Activated B cell treated with CpG ODN at 0.5 μM for 24 hours (primary cell): Measurements from ENCODE around the gene IGFL1. TPM values are rescaled to one million over a fixed set of nuclear protein-coding genes. Genes with fewer than 3 reads are reported as not detected.
"Not testable (repeated sequence)": the region's sequence is repeated elsewhere in the genome, so short reads cannot be mapped to it uniquely, and the experiment has no call there.

Source experiments
- ATAC-seq: fragments of 200-7000 bp; cut with Tn5 transposase; one replicate; pipeline ENCODE4 v1.10.0; 2021; ENCODE audit warnings: low read depth, mild to moderate bottlenecking, moderate library complexity
- CTCF ChIA-PET: fragments of 350-600 bp; sonication (Branson Sonifier 250); formaldehyde crosslinking; loops from one replicate; lab custom pipeline; 2021; ENCODE audit warnings: antibody characterized with exemption; lab: Charles Lee
- POLR2A ChIA-PET: fragments of 350-600 bp; sonication (Branson Sonifier 250); formaldehyde crosslinking; loops from one replicate; lab custom pipeline; 2021; ENCODE audit warnings: antibody characterized with exemption; lab: Charles Lee
- DNase-seq: peaks from one replicate; pipeline ENCODE4 v3.0.0; 2022
- H3K27ac Mint-ChIP-seq: one replicate; pipeline ENCODE4 v1.8.0; 2020; ENCODE audit warnings: mixed read lengths
- H3K27me3 Mint-ChIP-seq: one replicate; pipeline ENCODE4 v1.8.0; 2021; ENCODE audit warnings: mixed read lengths
- H3K36me3 Mint-ChIP-seq: one replicate; pipeline ENCODE4 v1.8.0; 2021; ENCODE audit warnings: low read depth, mixed read lengths
- H3K4me1 Mint-ChIP-seq: one replicate; pipeline ENCODE4 v1.8.0; 2021; ENCODE audit warnings: mixed read lengths
- H3K4me3 Mint-ChIP-seq: one replicate; pipeline ENCODE4 v1.8.0; 2020; ENCODE audit warnings: mild to moderate bottlenecking, mixed read lengths
- H3K9me3 Mint-ChIP-seq: one replicate; pipeline ENCODE4 v1.8.0; 2020; ENCODE audit warnings: mixed read lengths
- CTCF ChIP-seq: fragments of 200-600 bp; IDR thresholded peaks from one replicate; pipeline ENCODE4 v1.8.0; 2022; ENCODE audit warnings: antibody characterized with exemption, mild to moderate bottlenecking
- intact Hi-C: fragments of 100-400 bp; cut with micrococcal nuclease; formaldehyde crosslinking; loops from one replicate; pipeline ENCODE4 v1.15.1; 2024
- total RNA-seq: library from RNA; stranded (reverse); gene quantifications from 2 replicates; pipeline ENCODE4 v1.2.3, GENCODE V29; 2022

Gene IGFL1
- total RNA-seq, 1 donor from 2014 or later, result not detected

DNA sequence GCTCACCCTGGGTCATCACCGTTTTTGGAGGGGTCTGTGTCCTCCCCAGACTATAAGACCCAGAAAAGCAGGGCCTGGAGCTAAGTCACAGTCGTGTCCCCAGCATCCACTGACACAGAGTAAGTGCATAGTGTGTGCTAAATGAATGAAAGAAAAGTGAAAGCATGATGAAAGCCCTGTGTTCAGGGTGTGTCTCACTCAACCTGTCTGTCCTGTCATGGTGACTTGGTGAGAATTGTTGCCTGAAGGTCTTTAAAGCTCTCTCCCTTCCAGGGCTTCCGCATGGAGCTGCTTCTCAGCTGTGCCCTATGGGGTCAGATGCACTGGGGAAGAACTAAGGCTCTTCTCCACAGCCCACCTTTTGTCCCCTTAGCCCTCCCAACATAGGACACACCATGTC is 20.5 kb upstream of the IGFL1 start:
- DNase-seq, result no peak
- peaks cover 32% of the 10 kb centered on the region for H3K27me3 Mint-ChIP-seq
- no peak for ATAC-seq
- intact Hi-C loops, result no loop called here
- no peaks in the 10 kb centered on the region for H3K9me3 Mint-ChIP-seq
- no peak for TF ChIP-seq CTCF
- no peak overlapping the region for H3K4me3 Mint-ChIP-seq
- CTCF ChIA-PET, result interaction anchor here (0.5 kb wide), 1 partner anchor 32 kb away, joined by 3 read pairs; no protein-coding TSS in a partner anchor
- H3K4me1 Mint-ChIP-seq, result no peaks in the 10 kb centered on the region
- POLR2A ChIA-PET, result no interaction called here
- no peak overlapping the region for H3K27ac Mint-ChIP-seq
- H3K36me3 Mint-ChIP-seq, result no peaks in the 10 kb centered on the region

- no peaks in the 10 kb centered on the region for H3K36me3 Mint-ChIP-seq
- DNase-seq, result no peak
- TF ChIP-seq CTCF, result no peak
- POLR2A ChIA-PET, result no interaction called here
- CTCF ChIA-PET, result interaction anchor here (0.5 kb wide), 1 partner anchor 31 kb away, joined by 3 read pairs; no protein-coding TSS in a partner anchor
- peaks cover 33% of the 10 kb centered on the region for H3K27me3 Mint-ChIP-seq
- no peak for ATAC-seq
- no peak overlapping the region for H3K4me3 Mint-ChIP-seq
- H3K27ac Mint-ChIP-seq, result no peak overlapping the region
- H3K4me1 Mint-ChIP-seq, result no peaks in the 10 kb centered on the region
- no peaks in the 10 kb centered on the region for H3K9me3 Mint-ChIP-seq
- intact Hi-C loops, result no loop called here
Observed at GRCh38 chr19:46209472-46209871, 20.1 kb upstream of the IGFL1 start.

GRCh38 chr19:46210669-46211068 is 18.9 kb upstream of the IGFL1 start:
- Mint-ChIP-seq H3K4me3 (no peak overlapping the region), H3K27me3 (peaks cover 33% of the 10 kb centered on the region), H3K27ac (no peak overlapping the region), H3K36me3 (no peaks in the 10 kb centered on the region), H3K9me3 (no peaks in the 10 kb centered on the region), H3K4me1 (no peaks in the 10 kb centered on the region)
- TF ChIP-seq CTCF, result no peak
- ATAC-seq (no peak), DNase-seq (no peak)
- ChIA-PET POLR2A (no interaction called here), CTCF (no interaction called here)
- intact Hi-C loops, result no loop called here

DNA sequence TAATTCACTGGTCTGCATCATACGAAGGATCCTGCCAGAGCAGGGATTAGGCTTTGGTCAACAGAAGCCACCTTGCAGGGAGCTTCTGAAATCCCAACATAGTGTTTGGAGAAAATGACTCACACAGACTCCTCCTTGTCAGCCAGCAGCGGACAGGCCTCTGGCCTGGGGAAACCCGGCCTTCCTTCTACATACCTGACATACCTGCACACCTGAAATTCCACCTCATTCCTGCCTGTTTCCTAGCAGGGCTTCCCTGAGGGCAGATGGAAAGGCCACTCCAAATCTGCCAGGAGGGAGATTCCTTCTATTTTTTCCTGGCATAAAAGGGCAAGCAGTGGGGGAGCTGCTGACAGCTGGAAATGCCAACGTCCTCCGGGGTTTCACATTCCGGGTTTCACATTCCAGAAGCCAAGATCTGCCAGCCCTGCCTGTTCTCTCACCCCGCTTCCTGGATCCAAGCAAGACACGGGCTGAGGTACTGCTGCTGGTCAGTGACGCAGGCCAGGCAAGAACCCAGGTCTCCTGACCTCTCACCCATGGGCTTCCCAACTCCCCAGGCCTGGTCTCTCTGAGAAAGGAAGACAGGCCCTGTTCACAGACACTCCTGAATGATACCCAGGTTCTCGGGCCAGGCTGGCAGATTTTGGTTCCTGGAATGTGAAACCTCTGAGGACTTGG is 18.2 kb upstream of the IGFL1 start:
- peaks cover under 1% of the 10 kb centered on the region for H3K9me3 Mint-ChIP-seq
- H3K27ac Mint-ChIP-seq, result no peak overlapping the region
- peaks cover 33% of the 10 kb centered on the region for H3K27me3 Mint-ChIP-seq
- no peaks in the 10 kb centered on the region for H3K4me1 Mint-ChIP-seq
- H3K4me3 Mint-ChIP-seq, result no peak overlapping the region
- ChIA-PET CTCF (no interaction called here), POLR2A (interaction anchor here (0.6 kb wide), 1 partner anchor 88 kb away, joined by 8 read pairs; no protein-coding TSS in a partner anchor)
- H3K36me3 Mint-ChIP-seq, result no peaks in the 10 kb centered on the region
- no peak for ATAC-seq
- DNase-seq, result no peak
- intact Hi-C loops, result no loop called here
- TF ChIP-seq CTCF, result no peak

DNA sequence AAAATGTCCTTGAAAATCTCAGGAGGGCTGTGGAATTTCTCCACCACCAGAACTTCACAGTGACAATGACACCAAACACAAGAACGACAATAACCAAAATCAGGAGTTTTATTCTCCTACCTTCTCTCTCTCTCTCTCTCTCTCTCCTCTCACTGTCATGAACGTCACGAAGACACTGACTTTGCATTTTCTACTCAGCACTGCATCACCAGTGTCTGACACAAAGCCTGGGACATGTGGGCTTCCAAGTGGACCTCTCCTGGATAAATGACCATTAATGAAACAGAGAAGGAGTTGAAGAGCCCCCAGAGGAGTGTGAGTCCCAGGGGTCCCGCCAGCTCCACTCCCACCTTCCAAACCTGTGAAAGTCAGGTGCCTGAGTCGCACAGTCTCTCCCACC is 16.9 kb upstream of the IGFL1 start:
- peaks cover 35% of the 10 kb centered on the region for H3K27me3 Mint-ChIP-seq
- intact Hi-C loops, ATAC-seq, DNase-seq, CTCF ChIA-PET, H3K9me3 Mint-ChIP-seq, H3K27ac Mint-ChIP-seq, H3K4me3 Mint-ChIP-seq, POLR2A ChIA-PET, H3K36me3 Mint-ChIP-seq, H3K4me1 Mint-ChIP-seq: not testable (repeated sequence)
